PFSK-1 (cell line): ENCODE results near the gene DDI2.

Experiments used
- FOXP2 ChIP-seq: optimal IDR thresholded peaks from 2 replicates; pipeline ENCODE3; 2011; ENCODE audit warnings: borderline replicate concordance, control low read depth, inconsistent platforms; ENCODE audit not compliant: insufficient read depth; ENCODE audit errors: extremely low read length, extremely low read depth
- POLR2AphosphoS5 ChIP-seq: IDR thresholded peaks from 2 replicates; pipeline ENCODE4 v1.6.1; 2012; ENCODE audit warnings: low read depth, mild to moderate bottlenecking, control low read depth, low read length, moderate library complexity
- REST ChIP-seq, 2 experiments: IDR thresholded peaks; 2 replicates each; pipeline versions ENCODE4 v1.6.1 to v1.8.0; 2011 to 2012; ENCODE audit warnings: low read depth in 2 of 2, low read length in 2 of 2, control low read depth in 1 of 2, inconsistent platforms in 1 of 2, mild to moderate bottlenecking in 1 of 2, moderate library complexity in 1 of 2; ENCODE audit not compliant: insufficient read depth in 1 of 2
- SIN3A ChIP-seq: IDR thresholded peaks from 2 replicates; pipeline ENCODE4 v1.6.1; 2012; ENCODE audit warnings: mild to moderate bottlenecking, low read length, moderate library complexity, borderline replicate concordance; ENCODE audit not compliant: insufficient read depth
- TAF1 ChIP-seq: IDR thresholded peaks from 2 replicates; pipeline ENCODE4 v1.6.1; 2012; ENCODE audit warnings: low read length, control low read depth, borderline replicate concordance; ENCODE audit not compliant: insufficient read depth

Gene DDI2

DNA sequence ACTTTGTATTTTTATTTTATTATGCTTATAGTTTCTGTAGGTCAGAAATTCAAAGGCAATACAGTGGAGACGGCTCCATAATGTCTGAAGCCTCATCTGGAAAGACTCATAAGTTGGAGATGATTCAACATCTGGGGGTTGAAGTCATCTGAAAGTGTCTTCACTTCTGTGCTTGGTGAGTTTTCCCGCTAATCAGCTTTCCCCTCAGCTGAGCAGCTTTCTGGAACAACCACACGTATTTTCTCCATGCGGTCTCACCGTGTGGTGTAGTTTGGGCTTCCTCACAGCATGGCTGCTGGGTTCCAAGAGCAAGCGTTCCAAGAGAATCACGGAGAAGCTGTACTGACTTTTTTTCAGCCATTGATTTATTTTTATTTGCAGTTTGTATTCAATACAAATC is 7.6 kb upstream of the DDI2 start:
- TF ChIP-seq TAF1 (no peak), SIN3A (no peak), POLR2AphosphoS5 (no peak), FOXP2 (no peak), REST (IDR thresholded peaks at IDR 0.05; ENCODE audit: insufficient read depth in 1 of 2, low read depth in 2 of 2, low read length in 2 of 2) (no peak)

GRCh38 chr1:15610167-15610566 is 7.1 kb upstream of the DDI2 start:
- no peak for TF ChIP-seq FOXP2
- no peak for TF ChIP-seq POLR2AphosphoS5
- no peak for TF ChIP-seq REST (IDR thresholded peaks at IDR 0.05; ENCODE audit: insufficient read depth in 1 of 2, low read depth in 2 of 2, low read length in 2 of 2)
- TF ChIP-seq TAF1: no peak
- TF ChIP-seq SIN3A: no peak

DNA sequence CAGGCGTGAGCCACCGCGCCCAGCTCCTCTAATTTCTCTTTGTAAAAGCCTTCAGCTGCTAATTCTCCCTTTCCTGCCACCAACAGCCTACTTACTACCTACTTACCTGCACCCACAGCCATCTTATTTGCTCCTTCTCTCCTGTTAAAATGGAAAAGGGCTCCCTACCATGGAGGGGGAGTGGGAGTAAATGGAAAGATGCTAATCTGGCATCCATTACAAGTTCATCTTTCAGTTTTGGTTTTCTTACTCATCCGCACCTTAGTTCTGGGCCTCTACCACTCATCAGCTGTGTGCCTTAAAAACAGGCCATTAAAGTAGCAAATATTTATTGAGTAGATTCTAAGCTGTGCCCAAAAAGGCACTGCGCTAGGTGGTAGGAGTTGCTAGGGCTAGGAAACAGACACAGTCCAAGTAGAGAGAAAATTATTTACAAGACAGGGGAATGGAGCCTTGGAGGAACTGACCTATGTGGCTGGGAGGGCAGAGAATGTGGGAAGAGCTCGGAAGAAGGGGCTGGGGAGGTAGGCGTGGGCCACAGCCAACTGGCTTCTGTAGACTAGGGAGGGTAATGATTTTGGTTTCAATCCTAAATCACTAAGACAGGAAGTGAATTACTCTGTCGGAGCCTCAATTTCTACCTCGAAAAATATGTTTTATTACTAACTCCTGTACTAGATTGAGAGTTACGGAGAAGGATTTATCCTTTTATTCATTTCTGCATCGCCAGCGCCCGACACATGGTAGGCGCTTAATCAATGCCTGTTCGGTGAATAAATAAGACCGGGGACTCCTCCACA is 685 bp upstream of the DDI2 start:
- no peak for TF ChIP-seq FOXP2
- TF ChIP-seq REST (IDR thresholded peaks at IDR 0.05; ENCODE audit: insufficient read depth in 1 of 2, low read depth in 2 of 2, low read length in 2 of 2): peak in 1 of 2 experiments; percentile 4; a peak in 1 of 4 replicates
- peak; percentile 79; the same call in 1 of the 2 replicates for TF ChIP-seq POLR2AphosphoS5
- no peak for TF ChIP-seq TAF1
- peak; percentile 77; the same call in 1 of the 2 replicates for TF ChIP-seq SIN3A

DNA sequence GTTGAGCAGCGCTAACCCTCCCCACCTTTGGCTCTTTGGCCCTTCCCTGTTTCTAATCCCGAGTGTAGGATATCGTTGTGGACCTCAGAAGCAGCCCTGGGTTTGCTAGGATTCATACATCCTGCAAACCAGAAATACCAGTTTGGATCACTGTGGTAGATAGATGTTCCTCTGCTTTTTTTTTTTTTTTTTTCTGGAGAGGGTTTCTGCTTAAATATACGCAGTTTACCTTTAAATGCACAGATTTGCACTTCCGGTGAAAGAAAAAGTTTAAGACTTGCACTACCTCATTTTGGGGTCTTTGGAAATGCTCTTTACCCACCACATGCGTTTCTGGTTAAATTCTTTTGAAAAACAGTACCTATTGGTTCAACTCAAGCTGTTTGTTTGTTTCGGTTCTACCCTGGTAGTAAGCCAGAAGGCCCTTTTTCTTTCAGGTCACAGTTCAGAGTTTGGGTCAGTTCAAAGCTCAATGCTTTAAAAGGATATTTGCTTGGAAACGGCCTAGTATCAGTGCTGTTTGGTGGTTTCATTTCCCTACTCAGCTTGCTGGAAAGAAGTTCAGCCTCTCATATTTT is 908 bp downstream of the DDI2 start:
- TF ChIP-seq POLR2AphosphoS5 (no peak), FOXP2 (no peak), SIN3A (peak; percentile 38; the same call in 1 of the 2 replicates)

DNA sequence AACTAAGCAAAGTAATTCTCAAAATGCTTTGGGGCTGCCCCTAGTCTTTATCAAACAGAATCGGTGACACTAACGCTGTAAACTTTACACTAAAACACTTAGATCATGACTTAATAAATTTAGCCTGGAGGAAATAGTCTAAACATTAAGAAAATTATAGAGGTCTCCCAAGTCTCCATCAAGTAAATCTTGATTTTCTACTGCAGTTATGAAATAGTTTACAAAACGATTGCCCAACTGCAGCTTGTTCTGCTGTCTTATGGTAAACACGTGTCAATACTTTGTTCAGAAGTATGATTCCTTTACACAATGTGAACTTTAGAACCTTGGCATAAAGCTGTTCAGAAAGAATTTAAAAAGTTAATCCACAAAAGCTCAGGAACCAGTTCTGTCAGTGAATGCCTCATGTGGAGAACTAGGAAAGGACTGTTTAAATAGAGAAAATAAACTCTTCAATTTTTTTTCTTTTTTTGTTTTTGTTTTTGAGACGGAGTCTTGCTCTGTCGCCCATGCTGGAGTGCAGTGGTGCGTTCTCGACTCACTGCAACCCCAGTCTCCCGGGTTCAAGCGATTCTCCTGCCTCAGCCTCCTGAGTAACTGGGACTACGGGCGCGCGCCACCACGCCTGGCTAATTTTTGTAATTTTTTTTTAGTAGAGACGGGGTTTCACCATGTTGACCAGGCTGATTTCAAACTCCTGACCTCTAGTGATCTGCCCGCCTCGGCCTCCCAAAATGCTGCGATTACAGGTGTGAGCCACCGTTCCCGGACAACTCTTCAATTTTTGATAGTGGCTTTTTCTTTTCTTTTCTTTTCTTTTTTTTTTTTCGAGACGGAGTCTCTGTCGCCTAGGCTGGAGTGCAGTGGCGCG is 1.6 kb downstream of the DDI2 start:
- TF ChIP-seq TAF1 (no peak), SIN3A (no peak), REST (IDR thresholded peaks at IDR 0.05; ENCODE audit: insufficient read depth in 1 of 2, low read depth in 2 of 2, low read length in 2 of 2) (no peak), POLR2AphosphoS5 (no peak), FOXP2 (no peak)
